Eye (tissue), 1 donor: ENCODE measurements around the gene HSP90AB1.
"Not testable (repeated sequence)": the region's sequence is repeated elsewhere in the genome, so short reads cannot be mapped to it uniquely, and the experiment has no call there.

ENCODE experiments used
- DNase-seq: peaks from one replicate; pipeline ENCODE4 v3.0.0-alpha.2; 2015

HSP90AB1 gene

DNA sequence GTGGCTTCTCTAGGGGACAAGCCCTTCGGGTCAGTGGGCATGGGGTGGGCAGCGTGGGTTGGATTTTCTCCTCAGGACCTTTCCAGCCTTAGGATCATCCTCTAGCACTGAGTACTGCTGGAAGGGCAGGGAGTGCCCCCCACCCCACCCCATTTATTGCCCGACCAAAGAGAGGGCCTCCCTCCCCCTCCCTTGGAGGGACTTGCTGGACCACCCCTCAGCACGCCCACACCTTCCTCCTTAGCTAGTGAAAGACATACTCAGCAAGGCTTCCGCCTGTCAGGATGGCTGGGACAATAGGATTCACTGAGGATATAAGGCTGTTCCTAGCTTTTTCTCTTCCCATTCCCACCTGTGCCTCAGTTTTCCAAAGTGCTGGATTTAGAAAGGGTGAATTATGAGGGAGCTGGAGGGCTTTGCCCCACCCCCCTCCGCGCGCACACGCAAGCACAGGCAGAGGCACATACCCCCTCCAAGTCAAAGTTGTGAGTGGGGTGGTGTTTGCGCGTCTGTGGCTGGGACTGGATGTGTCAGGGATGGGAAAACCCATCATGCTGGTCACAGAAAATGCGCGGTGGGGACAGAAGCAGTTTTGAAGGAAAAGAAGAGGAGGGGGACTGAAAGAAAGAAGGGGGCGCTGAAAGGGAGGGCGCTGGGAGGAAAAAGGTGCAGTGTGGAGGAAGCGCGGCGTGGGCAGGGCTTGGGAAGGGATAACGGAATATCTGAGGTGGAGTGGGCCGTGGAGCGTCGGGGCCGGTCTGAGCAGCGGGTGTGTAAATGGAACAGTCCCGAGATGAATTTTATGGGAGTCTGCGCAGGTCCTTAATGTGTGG is 24.2 kb upstream of the HSP90AB1 start:
- peak; percentile 41 for DNase-seq

DNA sequence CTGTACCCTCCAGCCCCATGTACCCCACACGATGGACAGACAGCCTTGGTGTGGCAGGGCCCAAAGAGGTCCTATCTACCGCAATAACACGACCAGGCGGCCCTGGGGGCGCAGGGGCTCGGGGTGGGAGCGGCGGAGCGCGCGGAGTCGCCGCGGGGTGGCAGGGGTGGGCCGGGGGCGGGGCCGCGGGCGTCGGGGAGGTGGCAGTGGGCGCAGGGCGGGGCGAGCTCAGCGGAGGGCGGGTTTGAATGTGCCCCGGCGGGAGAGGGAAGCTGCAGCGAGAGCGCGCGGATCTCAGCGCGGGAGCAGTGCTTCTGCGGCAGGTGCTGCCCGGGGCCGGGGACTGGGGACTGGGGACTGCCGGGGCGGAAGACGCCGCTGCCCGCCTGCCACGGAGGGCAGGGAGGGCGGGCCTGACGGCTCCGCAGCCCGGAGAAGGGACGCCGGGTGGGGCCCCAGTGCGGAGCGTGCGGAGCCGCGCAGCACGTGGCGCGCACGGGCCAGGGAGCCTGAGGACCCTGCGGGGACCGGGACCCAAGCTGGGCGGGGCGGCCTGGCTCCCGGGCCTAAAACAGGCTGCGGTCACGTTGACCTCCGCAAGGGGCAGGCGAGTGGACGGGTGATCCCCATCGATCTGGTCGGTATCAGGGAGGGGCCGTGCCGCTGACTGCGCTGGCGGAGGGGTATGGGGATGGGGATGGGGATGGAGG is 23.4 kb upstream of the HSP90AB1 start, which contains the start of gene SLC29A1:
Gene SLC29A1 (plus strand): TSS at position 277 of the 710 bp plus-strand sequence. CDS start 3,719 bp downstream, outside the sequence.
- DNase-seq, result peak; percentile 85

DNA sequence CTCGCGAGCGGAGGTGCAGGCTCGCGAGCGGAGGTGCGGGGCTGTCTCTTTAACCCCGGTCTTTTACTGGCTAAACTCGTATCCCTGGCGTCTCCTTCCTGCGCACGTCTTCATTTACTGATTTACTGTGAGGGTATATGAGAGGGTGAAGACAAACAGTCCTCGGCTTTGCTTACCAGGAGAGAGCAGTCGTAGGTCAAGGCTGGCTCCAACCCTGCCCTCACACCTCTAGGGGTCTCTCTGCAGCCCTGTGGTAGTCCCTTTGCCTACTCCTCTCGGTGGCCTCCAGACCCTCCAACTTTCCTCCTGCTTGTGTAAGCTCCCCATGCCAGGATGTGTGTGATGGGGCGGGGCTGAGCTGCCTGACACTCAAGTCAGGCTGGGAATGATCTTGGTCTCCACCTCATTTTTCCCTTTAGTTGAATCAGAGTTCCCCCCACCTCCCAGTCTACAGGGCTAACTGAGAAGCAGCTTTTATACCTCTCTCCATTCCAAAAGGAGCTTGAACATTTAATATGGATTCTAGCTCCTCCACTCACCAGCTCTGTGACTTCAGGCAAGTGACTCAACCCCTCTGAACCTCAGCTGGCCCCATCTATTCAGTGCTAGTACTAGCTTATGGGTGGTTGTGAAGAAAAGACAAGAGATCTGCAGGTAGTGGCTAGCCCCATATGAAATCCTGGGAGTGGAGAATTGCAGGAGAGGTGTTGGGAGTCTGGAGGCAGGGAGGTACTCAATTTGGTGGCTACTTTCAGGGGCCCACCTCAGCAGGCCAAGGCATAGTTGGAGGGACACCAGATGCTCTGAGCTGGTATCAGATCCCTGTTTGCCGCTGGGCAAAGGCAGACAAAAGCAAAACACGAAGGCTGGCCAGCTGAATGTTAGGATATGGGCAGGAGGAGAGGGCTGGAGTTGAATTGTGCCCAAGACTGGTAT is 22.6 kb upstream of the HSP90AB1 start:
- no peak for DNase-seq

DNA sequence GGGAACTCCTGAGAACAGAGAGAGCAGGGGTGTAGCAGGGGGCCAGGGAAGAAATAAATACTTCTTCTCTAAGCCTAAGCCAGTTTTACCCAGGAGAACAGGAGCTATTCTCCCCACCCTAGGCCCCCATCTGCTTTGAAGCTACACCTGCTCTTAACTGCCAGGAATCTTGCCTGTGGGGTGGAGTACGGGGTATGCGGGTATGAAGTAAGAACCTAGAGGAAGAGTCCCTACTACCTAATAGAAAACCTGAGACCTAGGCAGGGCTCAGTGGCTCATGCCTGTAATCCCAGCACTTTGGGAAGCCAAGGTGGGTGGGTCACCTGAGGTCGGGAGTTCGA is 22.0 kb upstream of the HSP90AB1 start:
- no peak for DNase-seq

DNA sequence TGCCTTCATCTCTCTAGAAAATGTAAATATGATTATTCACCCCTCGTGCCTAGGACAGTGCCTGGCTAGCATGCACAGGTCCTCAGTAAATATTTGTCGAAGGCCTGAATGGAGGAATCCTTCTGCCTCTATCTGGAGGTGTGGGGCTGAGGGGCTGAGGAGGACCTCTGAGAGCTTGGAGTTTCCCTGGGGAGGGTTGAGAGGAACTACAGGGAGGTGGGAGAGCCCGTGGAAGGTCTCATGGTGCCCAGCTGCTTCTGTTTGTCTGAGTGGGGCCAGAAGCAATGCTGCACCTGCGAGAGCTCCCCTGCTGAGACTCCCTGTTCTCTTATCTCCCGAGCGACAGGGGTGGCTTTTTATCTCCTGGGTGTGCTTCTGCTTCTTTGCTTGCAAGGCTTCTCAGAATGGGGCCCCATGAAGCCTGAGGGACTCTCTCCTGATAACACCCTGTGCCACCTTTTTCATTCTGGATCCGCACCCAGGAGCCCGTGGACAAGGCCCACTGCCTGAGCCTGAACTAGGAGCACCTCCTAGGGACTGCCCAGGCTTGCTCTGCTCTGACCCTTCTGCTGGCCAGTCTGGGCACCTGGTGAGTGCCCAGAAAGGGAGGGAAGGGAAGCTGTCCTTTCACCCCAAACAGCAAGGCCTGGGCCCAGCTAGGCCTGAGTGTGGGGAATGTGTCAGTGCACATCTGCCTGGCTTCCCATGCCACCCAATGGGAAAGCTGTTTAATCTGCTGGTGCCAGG is 21.1 kb upstream of the HSP90AB1 start:
- DNase-seq, result no peak

DNA sequence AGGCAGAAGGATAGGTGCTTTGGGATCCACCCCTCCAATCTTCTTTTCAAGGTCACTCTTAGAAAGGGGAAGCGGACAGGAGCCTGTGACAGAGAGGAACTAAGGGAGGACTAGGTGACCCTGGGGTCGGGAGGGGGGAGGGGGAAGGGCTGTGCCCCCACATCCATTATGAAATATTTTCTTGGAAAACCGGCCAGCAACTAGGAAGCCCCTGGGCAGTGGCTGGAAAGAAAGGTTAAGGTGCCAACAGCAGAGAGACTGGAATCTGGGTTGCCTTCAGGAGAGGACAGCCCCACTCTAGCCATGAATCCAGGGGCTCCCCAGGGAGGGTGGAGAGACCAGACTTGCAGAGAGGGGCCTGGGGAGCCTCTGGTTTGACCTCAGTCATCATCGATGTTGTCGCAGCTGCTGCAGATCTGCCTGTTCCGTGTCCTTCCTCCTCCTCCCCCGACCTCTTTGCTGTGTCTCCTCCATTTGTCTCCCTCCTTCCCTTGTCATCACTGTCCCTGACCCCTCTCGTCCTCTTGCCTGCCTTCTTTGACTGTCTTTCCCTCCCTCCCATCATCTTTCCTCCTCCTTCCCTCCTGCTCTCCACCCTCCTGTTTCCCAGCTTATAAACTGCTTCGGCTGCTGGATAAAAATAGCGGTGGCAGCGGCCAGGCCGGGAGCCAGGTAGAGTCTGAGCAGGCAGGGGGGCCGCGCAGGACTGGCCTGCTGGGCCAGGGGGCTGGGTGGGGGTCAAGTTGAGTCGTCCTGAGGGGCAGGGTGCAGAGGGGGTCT is 20.3 kb upstream of the HSP90AB1 start:
- DNase-seq, result peak; percentile 57

DNA sequence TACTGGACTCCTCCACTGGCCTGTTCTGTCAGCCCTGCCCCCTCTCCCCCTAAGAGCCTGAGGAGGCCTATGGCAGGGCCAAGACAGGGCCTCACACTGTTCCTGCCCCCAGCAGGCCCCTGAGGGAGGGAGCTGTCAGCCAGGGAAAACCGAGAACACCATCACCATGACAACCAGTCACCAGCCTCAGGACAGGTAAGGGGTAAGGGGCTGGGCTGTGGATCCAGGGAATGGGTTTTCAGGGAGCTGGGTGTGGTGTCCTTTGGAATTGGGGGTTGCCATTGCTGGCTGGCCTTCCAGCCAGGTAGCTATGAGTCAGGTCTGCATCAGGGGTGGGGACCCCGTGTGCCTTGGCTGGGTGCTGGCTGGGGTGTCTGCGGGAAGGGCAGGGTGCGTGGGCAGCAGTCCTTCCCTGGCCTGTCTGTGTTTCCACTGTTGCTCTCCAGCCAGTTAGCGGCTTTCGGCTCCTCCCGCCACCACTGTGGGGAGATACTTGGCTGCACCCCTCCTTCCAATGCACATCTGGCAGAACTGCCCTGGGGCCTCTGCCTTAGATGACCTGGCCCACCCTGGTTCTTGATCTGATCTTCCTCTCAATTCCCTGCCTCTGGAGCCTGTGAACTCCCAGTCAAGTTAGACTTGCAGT is 19.6 kb upstream of the HSP90AB1 start:
- DNase-seq, result peak; percentile 47

DNA sequence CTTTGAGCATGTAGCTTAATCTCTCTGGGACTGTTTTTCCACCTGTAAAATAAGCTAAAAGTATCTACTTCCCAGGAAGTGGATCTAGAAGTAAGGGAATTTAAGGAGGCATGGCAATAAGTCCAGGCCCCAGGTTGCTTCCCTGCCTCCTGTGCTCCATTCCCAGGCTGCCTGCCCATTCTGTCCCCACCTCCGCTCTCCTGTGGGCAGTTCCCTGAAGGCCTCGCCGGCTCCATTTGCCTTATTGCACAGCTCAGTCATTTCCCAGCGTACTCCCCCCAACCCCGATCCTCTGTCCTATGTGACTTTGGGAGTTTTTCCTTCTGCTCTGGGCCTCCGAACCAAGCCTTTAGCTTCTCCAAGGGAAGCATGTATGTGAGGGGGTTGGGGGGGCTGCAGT is 18.9 kb upstream of the HSP90AB1 start:
- no peak for DNase-seq

DNA sequence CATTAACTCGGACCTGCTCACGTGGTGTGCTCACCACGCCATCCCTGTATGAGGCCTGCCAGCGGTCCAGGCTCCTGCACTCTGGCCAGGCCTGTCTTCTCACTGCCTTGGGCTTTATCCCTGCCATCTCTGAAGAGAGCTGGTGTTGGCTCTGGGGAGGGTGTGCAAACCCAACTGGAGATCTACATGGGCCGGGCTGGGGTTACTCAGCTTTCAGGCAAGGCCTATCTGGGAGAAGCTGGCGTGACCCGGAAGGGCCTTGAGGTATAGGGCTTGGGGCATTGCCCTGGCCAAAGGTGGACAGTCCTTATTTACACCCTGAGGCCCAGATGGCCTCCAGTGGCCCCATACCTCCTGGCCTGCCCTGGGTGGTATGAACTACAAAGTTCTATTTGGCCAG is 18.5 kb upstream of the HSP90AB1 start:
- DNase-seq, result no peak

DNA sequence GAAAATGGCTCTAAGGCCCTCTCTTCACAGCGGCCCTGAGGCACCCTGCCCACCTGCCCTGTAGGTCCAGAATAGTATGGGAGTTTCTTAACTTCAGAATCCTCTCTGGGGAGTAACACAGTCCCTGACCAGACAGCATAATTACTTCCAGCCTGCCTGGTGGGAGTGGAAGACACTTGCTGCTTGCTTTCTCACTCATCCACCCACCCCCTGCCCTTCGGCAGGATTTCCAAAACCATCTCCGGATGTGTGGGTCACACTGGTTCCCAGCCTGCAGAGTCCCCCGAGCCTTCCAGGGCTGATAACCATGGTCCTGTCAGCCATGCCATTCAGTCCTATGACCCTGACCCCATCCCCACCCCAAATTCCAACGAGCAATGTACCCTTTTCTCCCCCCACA is 18.1 kb upstream of the HSP90AB1 start:
- DNase-seq, result no peak

DNA sequence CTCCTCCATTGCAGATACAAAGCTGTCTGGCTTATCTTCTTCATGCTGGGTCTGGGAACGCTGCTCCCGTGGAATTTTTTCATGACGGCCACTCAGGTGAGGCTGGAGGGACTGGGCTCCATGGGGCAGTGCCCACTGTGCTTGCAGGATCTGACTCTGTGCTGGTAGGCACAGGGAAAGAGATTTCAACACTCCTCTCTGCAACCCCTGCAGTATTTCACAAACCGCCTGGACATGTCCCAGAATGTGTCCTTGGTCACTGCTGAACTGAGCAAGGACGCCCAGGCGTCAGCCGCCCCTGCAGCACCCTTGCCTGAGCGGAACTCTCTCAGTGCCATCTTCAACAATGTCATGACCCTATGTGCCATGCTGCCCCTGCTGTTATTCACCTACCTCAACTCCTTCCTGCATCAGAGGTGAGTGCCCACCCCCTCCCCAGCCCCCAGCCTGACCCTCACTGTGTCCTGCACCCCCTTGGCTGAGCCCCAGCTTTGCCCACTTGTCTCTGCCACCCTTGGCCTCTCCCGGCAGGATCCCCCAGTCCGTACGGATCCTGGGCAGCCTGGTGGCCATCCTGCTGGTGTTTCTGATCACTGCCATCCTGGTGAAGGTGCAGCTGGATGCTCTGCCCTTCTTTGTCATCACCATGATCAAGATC is 17.4 kb upstream of the HSP90AB1 start:
- no peak for DNase-seq

DNA sequence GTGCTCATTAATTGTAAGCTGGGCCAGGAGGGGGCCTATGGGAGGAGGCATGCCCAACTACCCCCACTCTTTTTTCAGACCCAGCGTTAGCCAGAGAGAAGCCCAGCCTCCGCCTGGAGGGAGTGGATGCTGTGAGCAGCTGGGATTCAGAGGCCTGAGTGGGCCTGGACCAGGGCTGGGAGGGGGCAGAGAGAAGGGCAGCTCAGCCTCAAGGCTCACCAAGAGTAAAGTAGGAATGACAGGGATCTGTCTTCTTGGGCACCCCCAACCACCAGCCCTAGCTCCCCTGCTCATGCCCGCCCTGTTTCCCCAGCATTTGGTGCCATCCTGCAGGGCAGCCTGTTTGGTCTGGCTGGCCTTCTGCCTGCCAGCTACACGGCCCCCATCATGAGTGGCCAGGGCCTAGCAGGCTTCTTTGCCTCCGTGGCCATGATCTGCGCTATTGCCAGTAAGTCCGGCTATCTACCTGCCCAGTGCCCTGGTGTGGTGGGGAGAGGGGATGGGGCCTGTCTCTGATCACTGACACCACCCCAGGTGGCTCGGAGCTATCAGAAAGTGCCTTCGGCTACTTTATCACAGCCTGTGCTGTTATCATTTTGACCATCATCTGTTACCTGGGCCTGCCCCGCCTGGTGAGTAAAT is 16.7 kb upstream of the HSP90AB1 start:
- DNase-seq, result no peak

DNA sequence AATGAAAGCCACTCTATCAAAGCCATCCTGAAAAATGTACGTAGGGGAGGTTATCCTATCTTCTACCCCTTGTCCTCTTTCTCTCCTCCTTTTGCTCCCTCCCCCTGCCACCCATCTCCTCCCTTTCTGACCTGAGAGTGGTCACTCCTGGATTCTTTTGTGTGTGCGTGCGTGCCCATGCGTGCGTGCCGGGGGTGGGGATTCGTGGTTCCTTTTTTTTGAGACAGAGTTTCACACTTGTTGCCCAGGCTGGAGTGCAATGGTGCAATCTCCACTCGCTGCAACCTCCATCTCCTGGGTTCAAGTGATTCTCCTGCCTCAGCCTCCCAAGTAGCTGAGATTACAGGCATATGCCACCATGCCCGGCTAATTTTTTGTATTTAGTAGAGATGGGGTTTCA is 15.5 kb upstream of the HSP90AB1 start:
- not testable (repeated sequence) for DNase-seq

DNA sequence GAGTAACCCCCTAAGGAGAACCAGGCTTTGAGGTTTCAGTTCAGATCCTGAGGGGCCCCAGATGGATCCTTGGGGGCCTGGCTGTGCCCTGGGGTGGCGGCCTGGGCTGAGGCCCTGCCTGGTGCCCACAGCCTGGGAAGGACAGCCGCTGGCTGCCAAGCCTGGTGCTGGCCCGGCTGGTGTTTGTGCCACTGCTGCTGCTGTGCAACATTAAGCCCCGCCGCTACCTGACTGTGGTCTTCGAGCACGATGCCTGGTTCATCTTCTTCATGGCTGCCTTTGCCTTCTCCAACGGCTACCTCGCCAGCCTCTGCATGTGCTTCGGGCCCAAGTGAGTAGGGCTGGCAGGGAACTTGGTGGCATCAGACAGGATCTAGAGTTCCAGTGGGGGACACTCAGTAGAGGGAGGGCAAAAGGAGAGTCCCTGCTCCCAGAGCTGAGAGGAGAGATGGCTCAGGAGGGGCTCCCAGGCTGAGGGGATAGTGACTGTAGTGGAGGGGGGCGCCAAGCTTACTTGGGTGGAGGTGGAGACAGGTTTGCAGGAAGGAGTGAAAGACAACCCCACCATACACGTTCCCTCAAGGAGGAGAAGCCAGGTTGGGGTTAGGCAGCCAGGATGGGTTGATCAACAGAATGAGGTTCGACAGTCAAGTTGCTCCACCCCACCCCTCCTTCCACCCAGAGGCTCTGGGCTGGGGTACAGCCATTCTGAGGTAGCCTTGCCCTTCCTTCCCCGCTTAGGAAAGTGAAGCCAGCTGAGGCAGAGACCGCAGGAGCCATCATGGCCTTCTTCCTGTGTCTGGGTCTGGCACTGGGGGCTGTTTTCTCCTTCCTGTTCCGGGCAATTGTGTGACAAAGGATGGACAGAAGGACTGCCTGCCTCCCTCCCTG is 14.0 kb upstream of the HSP90AB1 start:
- DNase-seq, result no peak

DNA sequence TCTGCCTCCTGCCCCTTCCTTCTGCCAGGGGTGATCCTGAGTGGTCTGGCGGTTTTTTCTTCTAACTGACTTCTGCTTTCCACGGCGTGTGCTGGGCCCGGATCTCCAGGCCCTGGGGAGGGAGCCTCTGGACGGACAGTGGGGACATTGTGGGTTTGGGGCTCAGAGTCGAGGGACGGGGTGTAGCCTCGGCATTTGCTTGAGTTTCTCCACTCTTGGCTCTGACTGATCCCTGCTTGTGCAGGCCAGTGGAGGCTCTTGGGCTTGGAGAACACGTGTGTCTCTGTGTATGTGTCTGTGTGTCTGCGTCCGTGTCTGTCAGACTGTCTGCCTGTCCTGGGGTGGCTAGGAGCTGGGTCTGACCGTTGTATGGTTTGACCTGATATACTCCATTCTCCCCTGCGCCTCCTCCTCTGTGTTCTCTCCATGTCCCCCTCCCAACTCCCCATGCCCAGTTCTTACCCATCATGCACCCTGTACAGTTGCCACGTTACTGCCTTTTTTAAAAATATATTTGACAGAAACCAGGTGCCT is 13.3 kb upstream of the HSP90AB1 start:
- no peak for DNase-seq

DNA sequence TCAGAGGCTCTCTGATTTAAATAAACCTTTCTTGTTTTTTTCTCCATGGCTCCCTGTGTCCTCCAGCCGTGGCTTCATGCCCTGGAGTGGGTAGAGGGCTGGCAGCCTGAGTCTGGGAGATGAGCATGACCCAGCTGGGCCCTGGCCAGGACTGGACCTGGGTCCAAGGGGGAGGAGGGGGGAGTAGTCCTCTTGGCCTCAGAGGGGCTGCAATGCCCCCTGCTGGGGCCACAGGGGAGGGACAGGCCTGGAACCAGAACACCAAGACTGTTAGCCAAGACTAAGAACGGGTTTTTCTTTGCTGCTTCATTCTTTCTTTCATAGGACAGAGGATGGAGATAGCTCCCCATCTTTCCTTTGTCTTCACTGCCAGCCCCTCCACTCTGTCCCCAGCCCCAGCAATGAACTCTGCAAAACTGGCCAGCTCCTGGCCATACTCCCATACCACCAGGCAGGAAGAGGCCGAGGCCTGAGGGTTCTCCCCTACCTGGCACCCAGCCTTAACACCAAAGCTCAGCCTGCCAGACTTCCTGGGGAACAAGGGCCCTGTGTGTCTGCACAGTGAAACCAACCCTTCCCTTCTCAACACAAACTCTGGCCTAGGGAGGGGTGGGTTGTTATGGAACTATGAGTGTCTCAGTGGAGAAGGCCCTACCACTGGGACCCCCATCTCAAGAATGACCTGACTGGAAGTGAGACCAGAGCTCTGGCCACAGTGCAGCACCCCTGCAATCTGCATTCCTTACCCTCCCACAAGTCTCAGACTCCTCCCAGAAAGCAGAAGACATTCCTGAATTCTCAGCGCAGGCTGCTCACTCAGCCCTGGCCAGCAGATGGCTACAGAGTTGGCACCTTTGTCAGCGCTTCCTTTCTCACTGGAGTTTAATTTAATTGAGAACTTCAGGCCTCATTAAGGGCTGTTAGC is 12.5 kb upstream of the HSP90AB1 start:
- DNase-seq, result peak; percentile 77

DNA sequence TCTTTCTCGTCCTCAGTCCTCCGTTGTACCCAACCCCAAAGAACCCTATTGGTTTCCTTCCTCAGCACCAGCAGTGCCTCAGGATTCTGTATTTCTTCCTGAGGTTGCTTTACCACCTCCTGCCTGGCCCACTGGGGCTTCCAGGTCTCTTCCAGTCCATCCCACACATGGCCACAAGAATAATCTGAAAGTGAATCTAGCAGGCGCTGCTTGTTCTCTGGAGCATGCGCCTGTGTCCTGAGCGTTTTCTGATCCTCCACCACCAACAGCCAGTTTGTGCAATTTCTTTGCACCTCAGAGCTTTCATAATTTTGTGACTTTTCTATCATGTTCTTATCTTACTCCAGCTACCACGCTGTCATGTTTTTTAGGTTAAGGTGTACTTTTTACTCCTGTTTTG is 11.6 kb upstream of the HSP90AB1 start:
- DNase-seq, result no peak
